NK-92 treated with Interleukin-12 subunit alpha and Interleukin-12 subunit beta, amount 100 ng/mL, for 24 hours (cell line): Measurements from ENCODE around the gene METTL16.

ENCODE experiments used
- DNase-seq: peaks from one replicate; lab custom pipeline; 2025; lab: John Stamatoyannopoulos, UW

The METTL16 gene

GRCh38 chr17:2395258-2396181 lies 116.2 kb downstream of the METTL16 start:
- DNase-seq: no peak

- no peak for DNase-seq
Observed at GRCh38 chr17:2394775-2395201, 116.9 kb downstream of the METTL16 start.

- DNase-seq: no peak
Observed at GRCh38 chr17:2393954-2394749, 117.5 kb downstream of the METTL16 start.

- peak; percentile 69 for DNase-seq
Observed at GRCh38 chr17:2393174-2393953, 118.3 kb downstream of the METTL16 start.

GRCh38 chr17:2392252-2393173 lies 119.2 kb downstream of the METTL16 start:
- peak; percentile 83 for DNase-seq

GRCh38 chr17:2391597-2392251 lies 120.0 kb downstream of the METTL16 start:
- no peak for DNase-seq

- no peak for DNase-seq
Observed at GRCh38 chr17:2390199-2390836, 121.4 kb downstream of the METTL16 start.

GRCh38 chr17:2388683-2389055 lies 123.0 kb downstream of the METTL16 start:
- DNase-seq: no peak

- DNase-seq: no peak
Observed at GRCh38 chr17:2388020-2388682, 123.5 kb downstream of the METTL16 start.

GRCh38 chr17:2387086-2388019 lies 124.3 kb downstream of the METTL16 start:
- DNase-seq: no peak

GRCh38 chr17:2386400-2387085 lies 125.1 kb downstream of the METTL16 start:
- no peak for DNase-seq

GRCh38 chr17:2385240-2386210 lies 126.2 kb downstream of the METTL16 start:
- no peak for DNase-seq

- no peak for DNase-seq
Observed at GRCh38 chr17:2384439-2385127, 127.1 kb downstream of the METTL16 start.

- no peak for DNase-seq
Observed at GRCh38 chr17:2383628-2384167, 128.0 kb downstream of the METTL16 start.

- no peak for DNase-seq
Observed at GRCh38 chr17:2380950-2381649, 130.6 kb downstream of the METTL16 start.
